Measurements from ENCODE around the gene SPAG16.

GRCh38 chr2:214310319-214310718 is 1026.1 kb downstream of the SPAG16 start:
- TF ChIP-seq, protein P1, sequence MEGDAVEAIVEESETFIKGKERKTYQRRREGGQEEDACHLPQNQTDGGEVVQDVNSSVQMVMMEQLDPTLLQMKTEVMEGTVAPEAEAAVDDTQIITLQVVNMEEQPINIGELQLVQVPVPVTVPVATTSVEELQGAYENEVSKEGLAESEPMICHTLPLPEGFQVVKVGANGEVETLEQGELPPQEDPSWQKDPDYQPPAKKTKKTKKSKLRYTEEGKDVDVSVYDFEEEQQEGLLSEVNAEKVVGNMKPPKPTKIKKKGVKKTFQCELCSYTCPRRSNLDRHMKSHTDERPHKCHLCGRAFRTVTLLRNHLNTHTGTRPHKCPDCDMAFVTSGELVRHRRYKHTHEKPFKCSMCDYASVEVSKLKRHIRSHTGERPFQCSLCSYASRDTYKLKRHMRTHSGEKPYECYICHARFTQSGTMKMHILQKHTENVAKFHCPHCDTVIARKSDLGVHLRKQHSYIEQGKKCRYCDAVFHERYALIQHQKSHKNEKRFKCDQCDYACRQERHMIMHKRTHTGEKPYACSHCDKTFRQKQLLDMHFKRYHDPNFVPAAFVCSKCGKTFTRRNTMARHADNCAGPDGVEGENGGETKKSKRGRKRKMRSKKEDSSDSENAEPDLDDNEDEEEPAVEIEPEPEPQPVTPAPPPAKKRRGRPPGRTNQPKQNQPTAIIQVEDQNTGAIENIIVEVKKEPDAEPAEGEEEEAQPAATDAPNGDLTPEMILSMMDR (IDR thresholded peaks at IDR 0.05): peak in 2 of 4 experiments; percentile 16 to 22
- TF ChIP-seq POLR2AphosphoS5 (IDR thresholded peaks at IDR 0.05): no peak

All from prostate gland (tissue), 2 donors.